Left ventricle myocardium superior (tissue), 1 donor: ENCODE results near the gene OR5B12. TPM values are rescaled to one million over a fixed set of nuclear protein-coding genes. Genes with fewer than 3 reads are reported as not detected.
"Not testable (repeated sequence)": the region's sequence is repeated elsewhere in the genome, so short reads cannot be mapped to it uniquely, and the experiment has no call there.

Experiments used
- ATAC-seq: fragments of 200-7000 bp; cut with Tn5 transposase; one replicate; pipeline ENCODE4 v1.9.1; 2020; ENCODE audit warnings: mild to moderate bottlenecking, moderate library complexity
- DNase-seq: peaks from one replicate; pipeline ENCODE4 v3.0.0-alpha.2; 2020
- intact Hi-C: fragments of 100-400 bp; cut with micrococcal nuclease; formaldehyde crosslinking; loops from one replicate; pipeline ENCODE4 v1.11.0; 2022
- long read RNA-seq: library from polyadenylated mRNA; unstranded; transcript quantifications from one replicate; pipeline ENCODE4 v2.0.0, GENCODE V29; 2021
- total RNA-seq: library from RNA; stranded (reverse); fragmentation: NEBNext Ultra II Directional; extraction: Animal tissue kit (Norgen Biotek cat#: 25700); gene quantifications from one replicate; pipeline ENCODE4 v1.2.1, GENCODE V29; 2021
- donor health status: DM: no; HTN: yes; CAD: no; lungs with severe emphysema.

The OR5B12 gene
- total RNA-seq = not detected
- long read RNA-seq = 0 reads

DNA sequence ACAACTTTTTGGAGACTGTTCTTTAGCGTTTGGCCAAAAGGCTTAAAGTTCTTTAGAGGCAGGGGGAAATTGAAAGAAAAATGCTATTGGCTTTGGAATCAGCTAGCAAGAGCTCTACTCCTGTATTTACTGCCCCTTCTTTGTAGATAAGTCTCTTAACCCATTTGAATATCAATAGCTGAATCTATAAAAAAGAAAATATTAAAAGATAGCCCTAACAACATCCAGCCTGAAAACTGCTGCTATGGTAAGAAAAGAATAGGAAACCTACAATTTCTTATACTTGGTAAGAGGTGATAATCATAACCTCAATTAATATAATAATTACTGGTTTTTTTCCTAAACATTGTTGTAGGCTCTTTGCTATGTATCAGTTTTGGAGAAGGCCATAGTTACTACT, at the start of gene OR5B12:
Gene OR5B12 (minus strand): TSS at position 101 of the 400 bp plus-strand sequence. CDS start 2,085 bp downstream, outside the sequence.
- intact Hi-C loops = no loop called here
- DNase-seq = no peak
- ATAC-seq = no peak

GRCh38 chr11:58490827-58491226, 48.8 kb upstream of the OR5B12 start:
- no peak for ATAC-seq
- intact Hi-C loops = no loop called here
- no peak for DNase-seq

DNA sequence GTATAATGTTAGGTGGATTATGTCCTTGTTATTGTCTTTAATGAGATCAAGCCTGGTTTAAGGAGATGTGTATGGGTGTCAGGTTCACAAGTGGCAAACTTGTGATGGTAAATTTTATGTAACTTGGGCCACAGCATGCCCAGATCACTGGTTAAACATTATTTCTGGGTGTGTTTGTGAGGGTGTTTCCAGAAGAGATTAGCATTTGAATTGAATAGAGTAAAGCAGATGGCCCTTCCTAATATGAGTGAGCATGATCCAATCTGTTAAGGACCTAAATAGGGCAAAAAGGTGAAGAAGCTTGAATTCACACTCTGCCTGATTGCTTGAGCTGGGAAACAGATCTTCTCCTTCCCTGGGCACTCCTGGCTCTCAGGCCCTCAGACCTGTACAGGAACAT, 45.1 kb upstream of the OR5B12 start:
- no peak for DNase-seq
- no peak for ATAC-seq
- intact Hi-C loops = no loop called here

DNA sequence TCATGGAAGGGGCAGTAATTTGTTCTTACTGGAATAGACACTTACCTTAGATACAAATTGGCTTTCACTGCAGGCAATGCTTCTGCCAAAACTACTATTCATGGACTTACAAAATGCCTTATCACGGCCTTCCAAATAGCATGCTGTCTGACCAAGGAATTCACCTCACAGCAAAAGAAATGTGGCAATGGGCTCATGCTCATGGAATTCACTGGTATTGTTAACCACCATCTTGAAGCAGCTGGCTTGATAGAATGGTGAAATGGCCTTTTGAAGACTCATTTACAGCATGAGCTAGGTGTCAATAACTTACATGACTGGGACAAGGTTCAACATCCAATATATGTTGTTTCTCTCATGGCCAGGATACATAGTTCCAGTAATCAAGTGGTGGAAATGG, 43.9 kb upstream of the OR5B12 start:
- ATAC-seq (no peak), DNase-seq (no peak)
- intact Hi-C loops = no loop called here

GRCh38 chr11:58471892-58472291, 29.9 kb upstream of the OR5B12 start:
- intact Hi-C loops = no loop called here
- DNase-seq = no peak
- no peak for ATAC-seq

DNA sequence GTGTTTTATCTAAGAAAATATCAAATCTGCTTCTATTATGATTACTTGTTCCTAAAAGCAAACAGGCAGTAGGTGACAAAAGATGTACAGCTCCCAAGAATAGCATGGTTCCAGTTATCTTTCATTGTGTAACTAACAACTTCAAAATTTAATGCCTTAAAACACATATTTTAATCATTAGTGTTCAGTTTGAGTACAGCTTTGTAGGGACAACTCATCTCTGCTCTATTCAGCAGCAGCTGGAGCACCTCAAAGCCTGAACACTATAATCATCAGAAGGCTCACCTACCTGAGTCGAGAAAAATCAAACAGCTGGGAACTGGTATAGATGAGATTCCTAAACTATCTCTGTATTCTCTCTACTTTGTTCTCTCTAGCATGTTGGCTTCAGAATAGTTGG, 24.3 kb upstream of the OR5B12 start:
- intact Hi-C loops = no loop called here
- ATAC-seq = no peak
- no peak for DNase-seq

DNA sequence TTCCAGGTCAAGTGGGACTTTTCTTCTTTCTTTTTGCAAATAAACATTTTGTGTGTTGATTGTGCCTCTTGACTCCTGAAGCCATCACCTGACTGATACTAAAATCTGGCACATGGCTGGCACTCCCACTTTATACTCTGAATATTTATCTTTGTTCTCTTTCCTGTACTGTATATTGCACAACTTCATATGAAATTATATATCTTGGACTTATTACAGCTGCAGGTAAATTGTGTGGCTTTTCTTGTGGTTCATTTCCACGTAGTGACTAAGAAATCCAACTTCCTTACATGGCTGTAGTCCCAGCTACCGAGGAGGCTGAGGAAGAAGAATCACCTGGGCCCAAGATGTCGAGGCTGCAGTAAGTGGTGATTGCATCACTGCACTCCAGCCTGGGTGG, 23.7 kb upstream of the OR5B12 start:
- ATAC-seq (no peak), DNase-seq (no peak)
- intact Hi-C loops = no loop called here

GRCh38 chr11:58451585-58451984, 9.5 kb upstream of the OR5B12 start:
- DNase-seq = no peak
- intact Hi-C loops = no loop called here
- ATAC-seq = no peak

GRCh38 chr11:58446294-58446693, 4.3 kb upstream of the OR5B12 start:
- DNase-seq = no peak
- intact Hi-C loops = no loop called here

DNA sequence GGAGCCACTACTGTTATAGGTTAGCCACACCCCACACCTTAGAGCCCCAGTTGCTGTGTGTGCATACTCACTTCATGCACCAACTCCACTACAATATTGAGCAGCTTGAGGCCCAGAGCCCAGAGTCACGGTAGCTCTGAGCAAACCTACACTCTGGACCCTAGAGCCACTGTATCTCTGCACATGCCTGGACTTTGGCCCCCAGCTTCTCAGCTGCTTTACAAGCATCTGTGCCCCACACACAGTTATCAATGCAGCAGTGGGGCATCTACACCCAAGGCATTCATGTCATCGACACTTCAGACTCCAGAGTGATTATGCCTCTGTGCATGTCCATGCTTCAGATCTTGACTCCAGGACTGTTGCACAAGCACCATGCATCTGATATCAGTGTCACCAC, 2.3 kb upstream of the OR5B12 start:
- intact Hi-C loops = no loop called here
- no peak for ATAC-seq
- no peak for DNase-seq

More at GRCh38 chr11:58446294-58446693, 4.3 kb upstream of the OR5B12 start:
- ATAC-seq = no peak

GRCh38 chr11:58438486-58438885, 3.5 kb downstream of the OR5B12 start:
- ATAC-seq (no peak), DNase-seq (no peak)
- intact Hi-C loops = no loop called here

DNA sequence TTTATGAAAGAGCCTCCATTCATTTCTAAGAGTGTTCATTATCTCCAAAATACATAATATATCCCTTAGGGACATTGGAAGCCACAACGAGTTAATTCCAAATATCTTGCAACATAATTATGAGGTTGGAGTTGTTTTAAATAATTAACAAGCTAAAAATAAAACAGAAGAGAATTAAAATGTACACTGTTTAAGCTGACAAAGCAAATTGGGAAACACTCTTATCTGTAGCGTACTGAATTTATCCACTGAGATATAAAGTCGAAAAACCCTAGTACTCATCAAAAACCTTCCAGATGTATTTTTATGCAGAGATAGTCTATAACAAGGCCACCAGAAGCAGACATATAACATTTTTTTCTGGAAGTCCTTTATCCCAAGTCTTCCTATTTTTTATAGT, 7.8 kb downstream of the OR5B12 start:
- intact Hi-C loops = no loop called here
- DNase-seq = no peak

DNA sequence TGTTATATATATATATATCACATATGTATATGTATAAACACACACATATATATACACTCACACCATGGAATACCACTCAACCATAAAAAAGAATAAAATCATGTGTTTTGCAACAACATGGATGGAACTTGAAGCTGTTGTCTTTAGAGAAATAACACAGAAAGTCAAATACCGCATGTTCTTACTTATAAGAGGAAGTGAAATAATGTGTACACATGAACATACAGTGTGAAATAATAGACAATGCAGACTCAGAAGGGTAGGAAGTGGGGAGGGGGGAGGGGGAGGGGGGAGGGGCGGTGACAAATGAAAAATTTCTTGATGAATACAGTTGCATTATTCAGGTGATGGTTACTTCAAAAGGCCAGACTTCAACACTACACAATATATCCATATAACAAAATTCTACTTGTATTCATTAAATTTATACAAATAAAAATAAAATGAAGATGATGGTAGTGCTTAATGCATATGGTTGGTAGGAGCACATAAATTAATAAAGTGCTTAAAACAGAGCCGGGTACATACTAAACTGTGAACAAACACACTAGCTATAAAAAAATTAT, 8.3 kb downstream of the OR5B12 start:
- DNase-seq (no peak), ATAC-seq (no peak)
- intact Hi-C loops = no loop called here

More for the DNA sequence above, 7.8 kb downstream of the OR5B12 start:
- no peak for ATAC-seq

GRCh38 chr11:58429273-58429672, 12.8 kb downstream of the OR5B12 start:
- intact Hi-C loops = no loop called here

GRCh38 chr11:58428021-58428420, 14.0 kb downstream of the OR5B12 start, which contains the start of gene OR5B2:
Gene OR5B2 (minus strand): TSS chr11:58428121. CDS start chr11:58423261, 4,860 bp downstream.
- intact Hi-C loops = no loop called here
- ATAC-seq (no peak), DNase-seq (no peak)

More at GRCh38 chr11:58429273-58429672, 12.8 kb downstream of the OR5B12 start:
- DNase-seq (no peak), ATAC-seq (no peak)

DNA sequence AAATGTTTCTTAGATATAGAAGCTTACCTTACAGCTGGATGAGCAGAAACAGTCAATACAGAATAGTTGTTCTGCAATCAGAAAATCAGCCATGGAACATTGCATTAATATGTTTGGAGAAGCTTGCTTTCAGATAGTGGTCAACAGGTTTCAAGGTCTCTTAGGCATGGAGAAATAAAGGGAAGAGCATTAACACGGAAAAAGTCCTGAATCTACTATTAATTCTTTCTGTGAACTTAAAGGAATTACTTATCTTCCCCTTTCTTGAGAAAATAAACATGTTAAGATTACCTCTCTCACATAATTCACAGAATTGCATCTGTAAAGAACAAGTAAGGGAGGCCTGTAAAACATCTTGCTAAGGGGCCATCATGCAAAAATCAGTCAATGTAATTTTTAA, 35.3 kb downstream of the OR5B12 start, which contains the start of gene OR5B3:
Gene OR5B3 (minus strand): TSS at position 101 of the 400 bp plus-strand sequence. CDS start 3,465 bp downstream, outside the sequence.
- DNase-seq = no peak
- ATAC-seq = no peak
- intact Hi-C loops = no loop called here

- intact Hi-C loops, DNase-seq, ATAC-seq: not testable (repeated sequence)
These were observed 42.4 kb downstream of the OR5B12 start for GRCh38 chr11:58399622-58400021.

DNA sequence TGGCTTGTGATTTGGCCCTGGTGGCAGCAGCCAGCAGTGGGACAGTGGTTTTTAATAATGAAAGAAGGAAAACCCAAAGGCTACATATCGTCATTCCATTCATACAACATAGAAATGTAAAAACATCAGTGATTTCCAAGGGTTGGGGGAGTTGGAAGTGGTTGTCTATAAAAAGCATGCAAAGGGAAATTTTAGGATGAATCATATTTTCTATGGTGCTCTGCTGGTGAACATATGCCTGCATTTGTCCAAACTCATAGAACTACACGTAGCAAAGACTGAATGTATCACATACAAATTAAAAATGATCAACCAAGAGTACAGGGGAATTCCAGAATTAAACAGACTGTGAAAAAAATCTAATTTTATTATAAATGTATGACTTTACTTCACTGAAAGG, 46.5 kb downstream of the OR5B12 start:
- DNase-seq = no peak
- no peak for ATAC-seq
- intact Hi-C loops = no loop called here

DNA sequence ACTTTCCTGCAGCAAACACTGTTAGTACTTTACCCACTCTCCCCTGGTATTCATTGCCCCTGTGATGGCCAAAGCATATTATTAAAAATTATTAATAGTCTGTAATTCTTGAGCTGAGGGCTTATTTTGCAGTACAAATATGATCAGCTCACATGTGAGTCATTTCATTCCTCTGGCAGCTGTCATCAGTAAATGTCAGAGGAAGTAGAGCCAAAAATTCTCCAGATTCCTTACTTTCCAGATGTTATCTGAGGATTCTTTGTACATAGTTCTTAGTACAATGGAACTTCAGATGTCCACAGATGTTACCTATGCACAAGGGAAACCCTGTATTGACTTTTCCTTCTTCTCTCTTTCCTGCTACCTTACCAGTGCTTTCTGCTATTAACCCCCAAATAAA, 47.8 kb downstream of the OR5B12 start:
- DNase-seq (no peak), ATAC-seq (no peak)
- intact Hi-C loops = no loop called here

DNA sequence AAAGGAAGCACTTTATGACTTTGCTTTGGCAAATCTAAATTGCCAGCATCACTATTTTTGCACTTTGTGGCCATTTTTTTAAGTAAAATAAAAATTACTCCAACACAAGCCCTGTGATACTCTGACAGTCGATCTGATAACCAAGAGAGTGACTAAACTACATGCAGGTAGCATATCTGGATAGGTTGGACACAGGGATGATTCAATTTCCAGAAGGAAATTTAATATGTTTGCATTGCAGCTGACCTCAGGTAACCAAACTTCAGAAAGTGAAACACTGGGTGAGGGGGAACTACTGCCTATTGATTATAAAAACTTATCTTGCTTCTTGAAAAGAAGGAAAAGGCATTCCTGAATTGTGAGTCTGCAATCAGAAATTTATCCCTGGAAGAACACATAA, 49.3 kb downstream of the OR5B12 start:
- no peak for DNase-seq
- no peak for ATAC-seq
- intact Hi-C loops = no loop called here

DNA sequence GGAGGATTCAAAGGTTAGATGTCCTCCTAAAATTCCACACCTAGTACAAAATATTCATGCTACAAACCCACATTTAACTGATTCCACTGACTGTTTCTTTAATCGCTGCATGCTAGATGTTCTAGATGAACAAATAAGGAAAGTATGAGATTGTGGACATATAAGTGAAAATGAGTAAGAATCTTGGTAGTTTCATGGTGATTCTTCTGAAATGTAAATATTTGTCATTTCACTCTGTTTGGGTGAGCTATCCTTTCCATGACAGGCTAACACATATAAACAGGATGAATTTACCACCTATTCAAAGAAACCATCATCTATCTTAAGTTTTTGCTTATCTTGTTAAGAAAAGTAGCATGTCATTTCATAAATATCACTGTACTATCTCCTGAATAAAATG, 50.2 kb downstream of the OR5B12 start:
- ATAC-seq (no peak), DNase-seq (no peak)
- intact Hi-C loops = no loop called here
